Glomerular endothelial cell (primary cell): ENCODE measurements around the gene IWS1. TPM values are rescaled to one million over a fixed set of nuclear protein-coding genes. Genes with fewer than 3 reads are reported as not detected.
"Not testable (repeated sequence)": the region's sequence is repeated elsewhere in the genome, so short reads cannot be mapped to it uniquely, and the experiment has no call there.

Source experiments
- DNase-seq: peaks from one replicate; pipeline ENCODE4 v3.0.0-alpha.2; 2011; ENCODE audit warnings: low read depth, low spot score; ENCODE audit errors: extremely low read depth
- total RNA-seq: library from RNA; depleted of rRNA; stranded (reverse); fragments of >200 nt; gene quantifications from 2 replicates; pipeline ENCODE4 v1.2.3, GENCODE V29; 2015

Gene IWS1
- total RNA-seq, 1 donor from 2014 or later, result 46.2 TPM

GRCh38 chr2:127530245-127531140, 4.2 kb upstream of the IWS1 start:
- DNase-seq, result no peak

- not testable (repeated sequence) for DNase-seq
Measured at GRCh38 chr2:127529416-127529815, 3.1 kb upstream of the IWS1 start.

GRCh38 chr2:127528487-127528886, 2.2 kb upstream of the IWS1 start:
- no peak for DNase-seq

GRCh38 chr2:127527001-127527804, 914 bp upstream of the IWS1 start:
- DNase-seq, result no peak

GRCh38 chr2:127525691-127526131, 578 bp downstream of the IWS1 start:
- no peak for DNase-seq

- not testable (repeated sequence) for DNase-seq
Measured at GRCh38 chr2:127524198-127524834, 2.0 kb downstream of the IWS1 start.

GRCh38 chr2:127523269-127523939, 2.9 kb downstream of the IWS1 start:
- DNase-seq, result no peak

- no peak for DNase-seq
Measured at GRCh38 chr2:127520424-127520823, 5.9 kb downstream of the IWS1 start.

- DNase-seq, result no peak
Measured at GRCh38 chr2:127517465-127517864, 8.8 kb downstream of the IWS1 start.

GRCh38 chr2:127516041-127516762, 10.1 kb downstream of the IWS1 start:
- no peak for DNase-seq

- no peak for DNase-seq
Measured at GRCh38 chr2:127515383-127515915, 10.8 kb downstream of the IWS1 start.

- no peak for DNase-seq
Measured at GRCh38 chr2:127514485-127514884, 11.8 kb downstream of the IWS1 start.

GRCh38 chr2:127514076-127514475, 12.2 kb downstream of the IWS1 start:
- DNase-seq, result no peak

- no peak for DNase-seq
Measured at GRCh38 chr2:127512362-127512761, 13.9 kb downstream of the IWS1 start.

GRCh38 chr2:127511917-127512316, 14.4 kb downstream of the IWS1 start:
- no peak for DNase-seq

- DNase-seq, result no peak
Measured at GRCh38 chr2:127511090-127511695, 15.1 kb downstream of the IWS1 start.

- no peak for DNase-seq
Measured at GRCh38 chr2:127510073-127510472, 16.2 kb downstream of the IWS1 start.

GRCh38 chr2:127508631-127509034, 17.7 kb downstream of the IWS1 start:
- DNase-seq, result peak; percentile 78

GRCh38 chr2:127508023-127508630, 18.2 kb downstream of the IWS1 start:
- no peak for DNase-seq
